ENCODE data around the gene TTC1. TPM values are rescaled to one million over a fixed set of nuclear protein-coding genes. Genes with fewer than 3 reads are reported as not detected.

Gene TTC1
- total RNA-seq, 4 donors from 2014 or later: 39.9 to 67.9 (median 56.3) TPM

- ATAC-seq: no peak
- in situ Hi-C loops (cut with MboI; ENCODE audit: low sequenced_read_pairs in 4 of 4) (no loop called here), intact Hi-C loops (cut with DNase I; ENCODE audit: low total_unique reads) (no loop called here)
- peaks cover 27 to 31% (median 30%) of the 10 kb centered on the region in 3 donors for H3K27me3 ChIP-seq
- no peaks in the 10 kb centered on the region for H3K36me3 ChIP-seq
- H3K27ac ChIP-seq: no peak overlapping the region
- no peaks in the 10 kb centered on the region for H3K9me3 ChIP-seq
- no peak for DNase-seq
- H3K4me1 ChIP-seq: no peaks in the 10 kb centered on the region
- peak overlapping the region in 2 of 4 donors; percentile 22 to 34 for H3K4me3 ChIP-seq
- TF ChIP-seq POLR2A (IDR thresholded peaks at IDR 0.05): no peak
- TF ChIP-seq CTCF (IDR thresholded peaks at IDR 0.05 in 4 of 5, conservative IDR thresholded peaks at IDR 0.05 in 1 of 5): no peak
Observed at GRCh38 chr5:159971931-159972461, 36.9 kb upstream of the TTC1 start.

- Histone ChIP-seq H3K36me3 (no peaks in the 10 kb centered on the region), H3K27me3 (peaks cover 27 to 31% (median 30%) of the 10 kb centered on the region in 3 donors), H3K27ac (no peak overlapping the region), H3K4me1 (no peaks in the 10 kb centered on the region), H3K9me3 (no peaks in the 10 kb centered on the region), H3K4me3 (peak overlapping the region in 1 of 4 donors; percentile 22)
- ATAC-seq: no peak
- TF ChIP-seq CTCF (IDR thresholded peaks at IDR 0.05 in 4 of 5, conservative IDR thresholded peaks at IDR 0.05 in 1 of 5) (no peak), POLR2A (IDR thresholded peaks at IDR 0.05) (no peak)
- DNase-seq: no peak
- intact Hi-C loops (cut with DNase I; ENCODE audit: low total_unique reads) (no loop called here), in situ Hi-C loops (cut with MboI; ENCODE audit: low sequenced_read_pairs in 4 of 4) (no loop called here)
Observed at GRCh38 chr5:159972538-159973362, 36.2 kb upstream of the TTC1 start.

GRCh38 chr5:159975462-159976019, 33.4 kb upstream of the TTC1 start:
- no peaks in the 10 kb centered on the region for H3K36me3 ChIP-seq
- no peak for ATAC-seq
- no peaks in the 10 kb centered on the region for H3K4me1 ChIP-seq
- H3K27me3 ChIP-seq: peaks cover 20 to 30% (median 26%) of the 10 kb centered on the region in 3 donors
- no peak overlapping the region for H3K4me3 ChIP-seq
- DNase-seq: no peak
- TF ChIP-seq POLR2A (IDR thresholded peaks at IDR 0.05) (no peak), CTCF (IDR thresholded peaks at IDR 0.05 in 4 of 5, conservative IDR thresholded peaks at IDR 0.05 in 1 of 5) (no peak)
- intact Hi-C loops (cut with DNase I; ENCODE audit: low total_unique reads): no loop called here
- H3K27ac ChIP-seq: no peak overlapping the region
- in situ Hi-C loops (cut with MboI; ENCODE audit: low sequenced_read_pairs in 4 of 4): loop anchor here in 3 of 4 donors (25.0 kb wide), 2 partner anchors 688 to 813 kb away; no protein-coding TSS in a partner anchor
- H3K9me3 ChIP-seq: no peaks in the 10 kb centered on the region

- intact Hi-C loops (cut with DNase I; ENCODE audit: low total_unique reads) (no loop called here), in situ Hi-C loops (cut with MboI; ENCODE audit: low sequenced_read_pairs in 4 of 4) (loop anchor here in 3 of 4 donors (25.0 kb wide), 2 partner anchors 690 to 815 kb away; no protein-coding TSS in a partner anchor)
- DNase-seq: no peak
- Histone ChIP-seq H3K4me1 (no peaks in the 10 kb centered on the region), H3K4me3 (no peak overlapping the region), H3K9me3 (no peaks in the 10 kb centered on the region), H3K27ac (no peak overlapping the region), H3K27me3 (peaks cover 8 to 16% (median 14%) of the 10 kb centered on the region in 3 donors), H3K36me3 (no peaks in the 10 kb centered on the region)
- ATAC-seq: no peak
- no peak for TF ChIP-seq CTCF (IDR thresholded peaks at IDR 0.05 in 4 of 5, conservative IDR thresholded peaks at IDR 0.05 in 1 of 5)
Observed at GRCh38 chr5:159976921-159977320, 32.0 kb upstream of the TTC1 start.

Measured in gastrocnemius medialis (tissue), 4 donors.